Heart left ventricle (tissue), 16 donors: ENCODE data around the gene XPO6. TPM values are rescaled to one million over a fixed set of nuclear protein-coding genes. Genes with fewer than 3 reads are reported as not detected.
A peak's percentile ranks its signal among the peaks of the same experiment; 100 is the strongest.

Experiments
- ATAC-seq, 4 donors: fragments of 200-7000 bp; cut with Tn5 transposase; one replicate each; pipeline ENCODE4 v1.9.1; 2020 to 2022; ENCODE audit warnings: moderate library complexity in 4 of 4, mild to moderate bottlenecking in 3 of 4, moderate number of reproducible peaks in 1 of 4
- DNase-seq, 5 donors: peaks; one replicate each; pipeline ENCODE4 v3.0.0-alpha.2; 2020
- H3K27ac ChIP-seq, 12 donors: fragments of 200-600 bp; sonication (generic) in 4 of 12; one replicate each; pipeline versions ENCODE4 v1.5.0 to v1.8.0; 2016 to 2022; ENCODE audit warnings: mild to moderate bottlenecking in 2 of 12
- H3K27me3 ChIP-seq, 9 donors: fragments of 200-600 bp; sonication (generic) in 2 of 9; one replicate each; pipeline versions ENCODE4 v1.5.1 to v1.8.0; 2016 to 2022; ENCODE audit warnings: mild to moderate bottlenecking in 3 of 9
- H3K36me3 ChIP-seq, 9 donors: fragments of 200-600 bp; sonication (generic) in 2 of 9; one replicate each; pipeline versions ENCODE4 v1.5.0 to v1.8.0; 2018 to 2022; ENCODE audit warnings: mild to moderate bottlenecking in 2 of 9
- H3K4me1 ChIP-seq, 12 donors: fragments of 200-600 bp; sonication (generic) in 4 of 12; one replicate each; pipeline versions ENCODE4 v1.5.0 to v1.8.0; 2016 to 2022; ENCODE audit warnings: mild to moderate bottlenecking in 3 of 12
- H3K4me3 ChIP-seq, 12 donors: fragments of 200-600 bp; sonication (generic) in 4 of 12; one replicate each; pipeline versions ENCODE4 v1.5.0 to v1.8.0; 2017 to 2022; ENCODE audit warnings: mild to moderate bottlenecking in 9 of 12, moderate library complexity in 4 of 12
- H3K9me3 ChIP-seq, 12 donors: fragments of 200-600 bp; sonication (generic) in 4 of 12; one replicate each; pipeline versions ENCODE4 v1.5.0 to v1.8.0; 2016 to 2022; ENCODE audit warnings: mild to moderate bottlenecking in 1 of 12
- POLR2A ChIP-seq, 2 donors: fragments of 450-650 bp; IDR thresholded peaks; one replicate each; pipeline ENCODE4 v1.6.1; 2017; ENCODE audit warnings: antibody characterized with exemption in 2 of 2, mild to moderate bottlenecking in 2 of 2, moderate library complexity in 2 of 2
- WGBS, 4 donors: extraction: QIAGEN DNeasy Blood & Tissue Kit in 2 of 4; methylation state at CpG; one replicate each; pipeline versions ENCODE4 v1.1.5 to v1.1.7; 2013 to 2018; 5-methylcytosine and 5-hydroxymethylcytosine counted together
- intact Hi-C, 10 donors: fragments of 100-400 bp; cut with DNase I; formaldehyde crosslinking; loops; one replicate each; pipeline versions ENCODE4 v1.11.1 to v1.14.2; 2022
- polyA plus RNA-seq, 2 donors: library from polyadenylated mRNA; stranded (reverse); fragments of 200-250 nt; gene quantifications; one replicate each; pipeline ENCODE4 v1.2.3, GENCODE V29; 2013
- total RNA-seq, 9 donors: library from RNA; depleted of rRNA in 2 of 9; stranded (reverse); fragments of >200 nt in 2 of 9; fragmentation: NEBNext Ultra II Directional in 3 of 9; extraction: Animal tissue kit (Norgen Biotek cat#: 25700) in 3 of 9; gene quantifications; one replicate each; pipeline versions ENCODE4 v1.1.0 to v1.2.4, GENCODE V29; 2016 to 2023
- TF ChIP-seq, protein P1 (sequence below), 12 donors: fragments of 200-600 bp; sonication (generic) in 4 of 12; IDR thresholded peaks; one replicate each; pipeline versions ENCODE4 v1.5.0 to v1.8.0; 2018 to 2022; ENCODE audit warnings: antibody characterized with exemption in 12 of 12, mild to moderate bottlenecking in 5 of 12
- donor health status: ischemic (EF 13 %, LVEDD 7.1; RV severe dilation, severe dysfunction).
- donor health status: healthy with polysubstance abuse.
- donor health status: DM: no; HTN: yes; CAD: no.
- donor health status: DM: no; HTN: no; CAD: no.
- donor health status: ischemic (EF 25% LVEDD 6.9; RV normal size, moderate dysfunction).
- donor health status: ischemic (EF 25% LVEDD 5.7; RV mildly dilated, moderate dysfunction).
- donor health status: healthy.
- donor health status: DM: yes; HTN: yes; CAD: no.
- donor health status: ischemic (EF 35%, LVEDD 5.7; RV mildly dilated, moderate dysfunction).
- donor health status: nonischemic (EF 11% LVEDD 7.7; RV severe dilation, severe dysfunction).
- donor health status: DM: yes; HTN: yes; CAD: no.
- donor health status: PGD.
- donor health status: ischemic (EF 29% LVEDD 5.4; RV normal size, mild dysfunction).
- donor health status: nonischemic (EF 23%, LVEDD 6.1; RV moderate dilation, normal function).

The XPO6 gene
- total and polyA plus RNA-seq, 11 donors, result 19.8 to 78.0 (median 33.0) TPM

DNA sequence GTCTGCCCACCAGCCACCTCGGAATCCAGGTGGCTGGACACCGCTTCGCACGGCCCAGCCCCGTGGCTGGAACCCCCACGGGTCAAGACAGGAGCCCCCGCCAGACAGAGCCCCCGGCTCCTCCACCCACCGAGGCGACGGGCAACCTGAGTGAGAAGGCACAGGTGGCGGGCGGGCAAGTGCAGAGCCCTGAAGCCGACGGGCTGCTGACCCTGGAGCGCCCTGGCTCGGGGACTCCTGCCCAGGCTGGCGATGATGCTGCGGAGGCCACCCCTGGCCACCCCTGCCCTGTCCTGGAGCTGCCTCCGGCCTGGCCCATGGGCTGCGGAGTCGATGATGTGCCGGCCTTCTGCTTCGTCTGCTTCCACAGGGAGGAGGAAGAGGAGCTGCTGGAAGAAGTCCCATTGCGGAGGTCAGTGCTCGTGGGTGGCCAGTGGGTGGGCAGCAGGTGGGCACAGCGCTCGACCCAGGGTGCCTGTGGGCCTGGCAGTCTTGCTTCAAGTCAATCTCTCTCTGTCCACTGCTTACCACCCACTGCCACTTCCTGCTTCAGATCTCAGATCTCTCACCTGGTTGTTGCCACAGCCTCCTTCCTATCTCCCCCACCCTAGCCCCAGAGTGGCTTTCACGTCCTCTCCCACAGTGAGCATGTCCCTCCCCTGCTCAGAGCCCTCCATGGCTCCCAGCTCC is 47.5 kb upstream of the XPO6 start:
- H3K9me3 ChIP-seq, result no peaks in the 10 kb centered on the region

DNA sequence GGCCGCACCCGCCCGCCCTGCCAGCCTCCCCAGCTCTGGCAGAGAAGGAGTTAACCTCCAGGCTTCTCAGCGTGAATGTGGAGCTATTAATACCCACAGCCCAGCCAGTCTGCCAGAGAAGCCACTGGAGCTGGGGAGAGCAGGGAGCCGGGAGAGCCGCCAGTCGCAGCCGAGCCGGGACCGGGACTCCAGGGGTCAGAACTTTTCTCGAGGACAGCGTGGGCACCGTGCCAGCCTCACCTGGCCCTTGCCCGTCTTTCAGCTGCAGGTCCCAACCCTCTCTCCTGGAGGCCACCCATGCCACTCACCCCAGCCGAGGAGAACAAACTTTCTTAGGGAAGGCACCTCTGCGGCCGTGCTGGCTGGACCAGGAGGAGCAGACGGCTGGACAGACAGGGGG is 46.8 kb upstream of the XPO6 start:
- peak; percentile 50 to 78 (median 70) for ATAC-seq
- peaks cover 0 to 24% (median 5%) of the 10 kb centered on the region in 9 donors for H3K27me3 ChIP-seq
- no peaks in the 10 kb centered on the region for H3K9me3 ChIP-seq
- peak; percentile 67 to 86 (median 74) for DNase-seq
- intact Hi-C loops, result loop anchor here in 2 of 10 donors (2.0 to 5.0 kb wide), 3 partner anchors 46 to 76 kb away; partner anchors contain the start of gene XPO6 (in 1 of the 2)
- TF ChIP-seq, protein P1, sequence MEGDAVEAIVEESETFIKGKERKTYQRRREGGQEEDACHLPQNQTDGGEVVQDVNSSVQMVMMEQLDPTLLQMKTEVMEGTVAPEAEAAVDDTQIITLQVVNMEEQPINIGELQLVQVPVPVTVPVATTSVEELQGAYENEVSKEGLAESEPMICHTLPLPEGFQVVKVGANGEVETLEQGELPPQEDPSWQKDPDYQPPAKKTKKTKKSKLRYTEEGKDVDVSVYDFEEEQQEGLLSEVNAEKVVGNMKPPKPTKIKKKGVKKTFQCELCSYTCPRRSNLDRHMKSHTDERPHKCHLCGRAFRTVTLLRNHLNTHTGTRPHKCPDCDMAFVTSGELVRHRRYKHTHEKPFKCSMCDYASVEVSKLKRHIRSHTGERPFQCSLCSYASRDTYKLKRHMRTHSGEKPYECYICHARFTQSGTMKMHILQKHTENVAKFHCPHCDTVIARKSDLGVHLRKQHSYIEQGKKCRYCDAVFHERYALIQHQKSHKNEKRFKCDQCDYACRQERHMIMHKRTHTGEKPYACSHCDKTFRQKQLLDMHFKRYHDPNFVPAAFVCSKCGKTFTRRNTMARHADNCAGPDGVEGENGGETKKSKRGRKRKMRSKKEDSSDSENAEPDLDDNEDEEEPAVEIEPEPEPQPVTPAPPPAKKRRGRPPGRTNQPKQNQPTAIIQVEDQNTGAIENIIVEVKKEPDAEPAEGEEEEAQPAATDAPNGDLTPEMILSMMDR (IDR thresholded peaks at IDR 0.05), result no peak
- TF ChIP-seq POLR2A (IDR thresholded peaks at IDR 0.05), result peak; percentile 59 to 62
- peak overlapping the region; percentile 30 to 65 (median 58) for H3K4me3 ChIP-seq
- WGBS, 4 donors, result 2 to 11% (median 6%) methylated on average over 5 to 18 of the region's 18 CpGs
- peak overlapping the region; percentile 21 to 90 (median 79) for H3K27ac ChIP-seq
- H3K4me1 ChIP-seq, result peaks cover 0 to 32% (median 0%) of the 10 kb centered on the region in 12 donors
- H3K36me3 ChIP-seq, result no peaks in the 10 kb centered on the region

More for the DNA sequence above, 47.5 kb upstream of the XPO6 start:
- Histone ChIP-seq H3K4me3 (peak overlapping the region; percentile 30 to 65 (median 58)), H3K27me3 (peaks cover 0 to 24% (median 5%) of the 10 kb centered on the region in 9 donors), H3K4me1 (peaks cover 0 to 32% (median 0%) of the 10 kb centered on the region in 12 donors), H3K36me3 (no peaks in the 10 kb centered on the region), H3K27ac (peak overlapping the region; percentile 21 to 90 (median 79))
- TF ChIP-seq POLR2A (IDR thresholded peaks at IDR 0.05), result no peak
- TF ChIP-seq, protein P1 (IDR thresholded peaks at IDR 0.05), result no peak
- DNase-seq (peak in 1 of 5 donors; percentile 62), ATAC-seq (peak in 3 of 4 donors; percentile 14 to 23 (median 23))
- intact Hi-C loops, result loop anchor here in 2 of 10 donors (2.0 to 5.0 kb wide), 3 partner anchors 47 to 77 kb away; partner anchors contain the start of gene XPO6 (in 1 of the 2)
- 26 to 39% (median 35%) methylated on average over 15 to 29 of the region's 29 CpGs for WGBS, 4 donors

DNA sequence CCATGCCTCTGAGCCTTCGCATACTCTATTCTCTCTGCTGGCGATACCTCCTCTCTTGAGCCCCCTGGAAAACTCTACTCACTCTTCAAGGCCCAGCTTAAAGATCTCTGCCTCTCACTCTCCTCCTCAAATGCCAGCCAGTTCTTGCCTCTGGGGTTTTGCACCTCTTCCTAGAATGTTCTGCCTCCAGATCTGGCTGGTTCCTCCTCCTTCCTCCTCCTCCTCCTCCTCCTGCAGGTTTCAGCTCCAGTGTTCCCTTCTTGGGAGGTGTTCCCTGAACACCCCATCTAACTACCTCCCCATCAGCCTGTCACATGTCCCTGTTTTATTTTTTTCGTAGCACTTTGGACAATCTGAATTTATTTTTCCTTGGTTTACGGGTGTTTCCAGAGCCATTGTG is 45.5 kb upstream of the XPO6 start:
- no peak overlapping the region for H3K4me3 ChIP-seq
- DNase-seq (no peak), ATAC-seq (no peak)
- peaks cover 0 to 28% (median 0%) of the 10 kb centered on the region in 12 donors for H3K4me1 ChIP-seq
- H3K36me3 ChIP-seq, result no peaks in the 10 kb centered on the region
- intact Hi-C loops, result loop anchor here in 2 of 10 donors (5.0 kb wide), 2 partner anchors 45 to 75 kb away; partner anchors contain the start of gene XPO6 (in 1 of the 2)
- H3K27ac ChIP-seq, result no peak overlapping the region
- 73 to 83% (median 77%) methylated on average over 4 of the region's 4 CpGs for WGBS, 4 donors
- peaks cover 0 to 24% (median 5%) of the 10 kb centered on the region in 9 donors for H3K27me3 ChIP-seq
- H3K9me3 ChIP-seq, result peaks cover 0 to 6% (median 0%) of the 10 kb centered on the region in 12 donors
- no peak for TF ChIP-seq POLR2A (IDR thresholded peaks at IDR 0.05)
- TF ChIP-seq, protein P1 (IDR thresholded peaks at IDR 0.05), result no peak

DNA sequence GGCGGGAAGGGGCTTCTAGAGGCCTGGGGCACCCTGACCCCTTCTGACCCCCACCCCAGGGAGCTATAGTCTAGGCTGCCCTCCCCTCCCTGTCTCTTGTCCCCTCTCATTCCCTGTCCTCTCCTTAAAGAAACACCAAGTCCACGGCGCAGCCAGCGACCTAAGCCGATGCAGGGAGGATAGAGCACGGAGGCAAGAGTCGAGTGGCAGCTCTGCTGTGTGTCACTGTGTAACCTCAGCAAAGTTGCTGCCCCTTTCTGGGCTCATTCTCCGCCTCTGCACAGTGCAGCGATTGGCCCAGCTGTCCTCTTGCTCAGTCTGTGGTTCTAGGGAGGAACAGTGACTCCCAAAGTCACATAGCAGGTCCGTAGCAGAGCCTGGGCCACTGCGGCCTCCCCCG is 44.1 kb upstream of the XPO6 start:
- Histone ChIP-seq H3K27ac (no peak overlapping the region), H3K36me3 (no peaks in the 10 kb centered on the region), H3K4me1 (peaks cover 0 to 18% (median 0%) of the 10 kb centered on the region in 12 donors), H3K9me3 (peaks cover 0 to 8% (median 0%) of the 10 kb centered on the region in 12 donors), H3K4me3 (no peak overlapping the region), H3K27me3 (peaks cover 0 to 22% (median 5%) of the 10 kb centered on the region in 9 donors)
- DNase-seq, result no peak
- intact Hi-C loops, result loop anchor here in 2 of 10 donors (5.0 kb wide), 2 partner anchors 44 to 74 kb away; partner anchors contain the start of gene XPO6 (in 1 of the 2)
- no peak for TF ChIP-seq POLR2A (IDR thresholded peaks at IDR 0.05)
- TF ChIP-seq, protein P1 (IDR thresholded peaks at IDR 0.05), result no peak
- no peak for ATAC-seq
- WGBS, 4 donors, result 84 to 89% (median 88%) methylated on average over 12 of the region's 12 CpGs
